SK-N-SH treated with all-trans-retinoic acid at 6 μM for 48 hours (cell line): ENCODE results near the gene NPR1.

ENCODE experiments used
- ATAC-seq: fragments of 200-7000 bp; cut with Tn5 transposase; 3 replicates; pipeline ENCODE4 v1.9.1; 2020; ENCODE audit warnings: mild to moderate bottlenecking, moderate library complexity
- ARNTL ChIP-seq: fragments of 450-650 bp; formaldehyde crosslinking; IDR thresholded peaks from 2 replicates; pipeline ENCODE4 v1.5.0; 2020; ENCODE audit warnings: low read depth, mild to moderate bottlenecking, moderate library complexity, borderline replicate concordance
- BACH2 ChIP-seq: fragments of 250-450 bp; sonication (Bioruptor Pico); IDR thresholded peaks from 2 replicates; pipeline ENCODE4 v1.9.0; 2021; ENCODE audit warnings: mild to moderate bottlenecking, borderline replicate concordance
- CREB5 ChIP-seq: fragments of 250-450 bp; sonication (Bioruptor Pico); IDR thresholded peaks from 2 replicates; pipeline ENCODE4 v1.5.1; 2020; ENCODE audit warnings: low read depth, mild to moderate bottlenecking, moderate library complexity
- CSDC2 ChIP-seq: fragments of 250-450 bp; sonication (Bioruptor Pico); IDR thresholded peaks from 2 replicates; pipeline ENCODE4 v1.5.0; 2020; ENCODE audit warnings: mild to moderate bottlenecking, moderate library complexity
- ESRRG ChIP-seq: fragments of 250-450 bp; sonication (Bioruptor Pico); IDR thresholded peaks from 2 replicates; pipeline ENCODE4 v1.6.1; 2021; ENCODE audit warnings: mild to moderate bottlenecking
- GLIS3 ChIP-seq: fragments of 250-450 bp; sonication (Bioruptor Pico); IDR thresholded peaks from 2 replicates; pipeline ENCODE4 v1.5.0; 2020; ENCODE audit warnings: mild to moderate bottlenecking, moderate library complexity
- ISL1 ChIP-seq: fragments of 250-450 bp; sonication (Bioruptor Pico); IDR thresholded peaks from 2 replicates; pipeline ENCODE4 v2.1.2; 2022; ENCODE audit warnings: mild to moderate bottlenecking, moderate library complexity
- OSR1 ChIP-seq: fragments of 250-450 bp; sonication (Bioruptor Pico); IDR thresholded peaks from 2 replicates; pipeline ENCODE4 v1.8.0; 2022; ENCODE audit warnings: moderate library complexity, mild to moderate bottlenecking, inconsistent platforms
- PATZ1 ChIP-seq: fragments of 250-450 bp; sonication (Bioruptor Pico); IDR thresholded peaks from 2 replicates; pipeline ENCODE4 v1.8.0; 2020; ENCODE audit warnings: mild to moderate bottlenecking, moderate library complexity, borderline replicate concordance
- PPARA ChIP-seq: fragments of 250-450 bp; sonication (Bioruptor Pico); IDR thresholded peaks from 2 replicates; pipeline ENCODE4 v1.5.0; 2020; ENCODE audit warnings: mild to moderate bottlenecking, borderline replicate concordance
- RARB ChIP-seq: fragments of 250-450 bp; sonication (Bioruptor Pico); IDR thresholded peaks from 2 replicates; pipeline ENCODE4 v1.8.0; 2021; ENCODE audit warnings: mild to moderate bottlenecking, moderate library complexity
- SNAI2 ChIP-seq: fragments of 250-450 bp; sonication (Bioruptor Pico); IDR thresholded peaks from 2 replicates; pipeline ENCODE4 v1.5.0; 2020; ENCODE audit warnings: mild to moderate bottlenecking, moderate library complexity
- TCF4 ChIP-seq: fragments of 250-450 bp; sonication (Bioruptor Pico); IDR thresholded peaks from 2 replicates; pipeline ENCODE4 v1.8.0; 2021; ENCODE audit warnings: mild to moderate bottlenecking, moderate library complexity, borderline replicate concordance
- TOX ChIP-seq: fragments of 250-450 bp; sonication (Bioruptor Pico); IDR thresholded peaks from 2 replicates; pipeline ENCODE4 v1.8.0; 2021; ENCODE audit warnings: mild to moderate bottlenecking, moderate library complexity, borderline replicate concordance
- TSHZ2 ChIP-seq: fragments of 250-450 bp; sonication (Bioruptor Pico); IDR thresholded peaks from 2 replicates; pipeline ENCODE4 v1.5.0; 2020; ENCODE audit warnings: mild to moderate bottlenecking, moderate library complexity
- ZC3H10 ChIP-seq: fragments of 250-450 bp; sonication (Bioruptor Pico); IDR thresholded peaks from 2 replicates; pipeline ENCODE4 v1.5.1; 2021; ENCODE audit warnings: mild to moderate bottlenecking, moderate library complexity
- ZFP3 ChIP-seq: fragments of 250-450 bp; sonication (Bioruptor Pico); IDR thresholded peaks from 2 replicates; pipeline ENCODE4 v1.5.0; 2020; ENCODE audit warnings: mild to moderate bottlenecking, moderate library complexity
- ZFP30 ChIP-seq: fragments of 450-650 bp; formaldehyde crosslinking; IDR thresholded peaks from 2 replicates; pipeline ENCODE4 v1.5.0; 2022; ENCODE audit warnings: mild to moderate bottlenecking, moderate library complexity
- ZNF565 ChIP-seq: fragments of 450-650 bp; formaldehyde crosslinking; conservative IDR thresholded peaks from 2 replicates; pipeline ENCODE4 v1.5.0; 2020; ENCODE audit warnings: low read depth, mild to moderate bottlenecking, moderate library complexity
- ZNF70 ChIP-seq: fragments of 450-650 bp; formaldehyde crosslinking; IDR thresholded peaks from 2 replicates; pipeline ENCODE4 v1.5.0; 2020; ENCODE audit warnings: mild to moderate bottlenecking, moderate library complexity
- ZNF8 ChIP-seq: fragments of 450-650 bp; formaldehyde crosslinking; IDR thresholded peaks from 2 replicates; pipeline ENCODE4 v1.5.0; 2020; ENCODE audit warnings: mild to moderate bottlenecking, moderate library complexity
- TF ChIP-seq, protein P1 (sequence below): fragments of 250-450 bp; sonication (Bioruptor Pico); IDR thresholded peaks from 2 replicates; pipeline ENCODE4 v1.8.0; 2021; ENCODE audit warnings: low read depth, mild to moderate bottlenecking, moderate library complexity, borderline replicate concordance
- TF ChIP-seq, protein P2 (sequence below): fragments of 250-450 bp; sonication (Bioruptor Pico); IDR thresholded peaks from 2 replicates; pipeline ENCODE4 v1.5.1; 2021; ENCODE audit warnings: mild to moderate bottlenecking, moderate library complexity

The NPR1 gene

GRCh38 chr1:153696741-153697140, 18.3 kb downstream of the NPR1 start:
- ATAC-seq: no peak
- no peak for TF ChIP-seq TOX (CRISPR knock-in tag)
- TF ChIP-seq ISL1: no peak

DNA sequence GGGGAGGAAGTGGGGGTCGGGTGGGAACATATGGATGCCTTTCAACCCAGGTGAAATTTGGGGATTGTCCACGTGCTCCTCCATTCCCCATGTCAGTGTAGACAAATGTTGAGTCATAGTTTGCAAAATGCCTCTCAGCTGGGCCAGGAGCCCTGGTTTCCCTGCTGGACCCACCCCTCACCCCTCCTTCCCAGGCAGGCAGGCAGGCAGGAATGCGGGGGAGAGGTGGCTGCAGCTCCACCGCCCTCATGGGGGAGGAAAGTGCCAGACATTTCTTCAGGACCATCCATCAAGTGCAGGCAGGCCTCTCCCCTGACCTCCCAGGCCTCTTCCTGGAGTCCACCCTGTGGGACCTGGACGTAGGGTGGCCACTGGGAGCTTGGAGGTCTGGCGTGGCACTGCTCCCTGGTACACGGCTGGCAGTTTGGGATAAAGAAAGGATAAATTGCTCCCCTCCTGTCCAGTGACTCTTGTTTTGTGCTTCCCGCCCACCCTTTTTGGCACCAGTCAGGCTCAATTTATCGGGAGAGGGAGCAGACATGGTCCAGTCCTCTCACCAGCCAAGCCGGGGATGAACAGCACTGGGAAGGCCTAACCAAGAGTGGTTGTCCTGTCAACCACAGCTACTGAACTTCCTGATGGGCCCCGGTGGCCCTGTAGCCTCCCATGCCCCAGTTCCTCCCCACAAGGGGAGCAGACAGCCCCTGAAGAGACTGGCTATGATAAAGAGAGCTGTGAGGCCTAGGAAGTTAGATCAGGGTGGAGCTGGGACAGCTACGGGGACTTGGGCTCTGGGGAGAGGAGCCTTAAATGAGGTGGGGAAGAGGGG, 18.9 kb downstream of the NPR1 start:
- peak; percentile 72 for ATAC-seq
- 0 out of 2 replicates have a peak, but pooled peaks have one; percentile 17 for TF ChIP-seq ISL1
- TF ChIP-seq ZC3H10 (CRISPR knock-in tag): no peak
- TF ChIP-seq ZFP3 (CRISPR knock-in tag): 0 out of 2 replicates have a peak, but pooled peaks have one; percentile 47
- no peak for TF ChIP-seq TCF4 (CRISPR knock-in tag)
- TF ChIP-seq TSHZ2: no peak
- TF ChIP-seq, protein P1, sequence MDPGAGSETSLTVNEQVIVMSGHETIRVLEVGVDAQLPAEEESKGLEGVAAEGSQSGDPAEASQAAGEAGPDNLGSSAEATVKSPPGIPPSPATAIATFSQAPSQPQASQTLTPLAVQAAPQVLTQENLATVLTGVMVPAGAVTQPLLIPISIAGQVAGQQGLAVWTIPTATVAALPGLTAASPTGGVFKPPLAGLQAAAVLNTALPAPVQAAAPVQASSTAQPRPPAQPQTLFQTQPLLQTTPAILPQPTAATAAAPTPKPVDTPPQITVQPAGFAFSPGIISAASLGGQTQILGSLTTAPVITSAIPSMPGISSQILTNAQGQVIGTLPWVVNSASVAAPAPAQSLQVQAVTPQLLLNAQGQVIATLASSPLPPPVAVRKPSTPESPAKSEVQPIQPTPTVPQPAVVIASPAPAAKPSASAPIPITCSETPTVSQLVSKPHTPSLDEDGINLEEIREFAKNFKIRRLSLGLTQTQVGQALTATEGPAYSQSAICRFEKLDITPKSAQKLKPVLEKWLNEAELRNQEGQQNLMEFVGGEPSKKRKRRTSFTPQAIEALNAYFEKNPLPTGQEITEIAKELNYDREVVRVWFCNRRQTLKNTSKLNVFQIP (CRISPR knock-in tag): no peak

DNA sequence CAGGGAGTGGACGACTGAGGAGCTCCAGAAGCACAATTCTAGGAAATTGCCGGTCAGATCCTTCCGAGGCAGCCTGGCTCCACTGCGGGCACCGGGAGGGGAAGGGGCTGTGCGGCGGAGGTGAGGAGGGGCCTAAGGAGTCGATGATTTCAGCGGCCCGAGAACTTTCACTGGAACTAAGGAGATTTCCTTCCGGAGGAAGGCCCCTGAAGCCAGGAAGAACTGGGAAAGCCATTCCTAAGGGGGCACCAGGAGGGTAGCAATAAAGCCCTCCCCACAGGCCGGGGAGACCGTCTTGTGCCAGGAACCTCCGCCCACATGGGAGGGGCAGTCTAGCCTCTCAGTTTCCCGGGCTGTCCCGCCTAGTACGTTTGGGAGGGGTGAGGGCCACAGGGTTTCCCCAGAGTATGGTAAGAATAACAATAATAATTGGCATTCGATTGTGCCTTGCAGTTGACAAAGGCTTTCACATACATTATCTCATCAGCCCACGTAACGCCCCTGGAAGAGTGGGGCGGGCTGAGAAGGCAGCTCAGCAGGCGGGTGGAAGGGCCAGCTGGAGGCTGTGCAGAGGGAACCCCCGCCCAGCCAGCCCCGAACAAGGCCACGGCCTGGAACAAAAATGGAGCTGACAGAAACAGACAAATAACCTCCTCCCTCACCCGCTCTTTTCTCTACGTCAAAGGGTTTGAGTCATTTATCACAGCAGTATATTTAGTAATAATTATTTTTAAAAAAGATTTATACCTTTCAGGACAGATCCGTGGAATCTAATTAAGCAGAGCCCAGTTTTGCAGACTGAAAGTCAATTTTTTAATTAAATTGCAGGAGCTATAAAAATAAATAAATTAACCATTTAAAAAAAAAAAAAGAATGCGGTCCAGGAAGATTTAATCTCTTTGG, 19.8 kb downstream of the NPR1 start:
- ATAC-seq: peak; percentile 48
- TF ChIP-seq ISL1: peak; percentile 68
- no peak for TF ChIP-seq ZNF8
- no peak for TF ChIP-seq ZNF70 (CRISPR knock-in tag)
- peak; percentile 80; the same call in 1 of the 2 replicates for TF ChIP-seq ZC3H10 (CRISPR knock-in tag)
- no peak for TF ChIP-seq ZFP30 (CRISPR knock-in tag)
- TF ChIP-seq, all 23 proteins: peak for 2

DNA sequence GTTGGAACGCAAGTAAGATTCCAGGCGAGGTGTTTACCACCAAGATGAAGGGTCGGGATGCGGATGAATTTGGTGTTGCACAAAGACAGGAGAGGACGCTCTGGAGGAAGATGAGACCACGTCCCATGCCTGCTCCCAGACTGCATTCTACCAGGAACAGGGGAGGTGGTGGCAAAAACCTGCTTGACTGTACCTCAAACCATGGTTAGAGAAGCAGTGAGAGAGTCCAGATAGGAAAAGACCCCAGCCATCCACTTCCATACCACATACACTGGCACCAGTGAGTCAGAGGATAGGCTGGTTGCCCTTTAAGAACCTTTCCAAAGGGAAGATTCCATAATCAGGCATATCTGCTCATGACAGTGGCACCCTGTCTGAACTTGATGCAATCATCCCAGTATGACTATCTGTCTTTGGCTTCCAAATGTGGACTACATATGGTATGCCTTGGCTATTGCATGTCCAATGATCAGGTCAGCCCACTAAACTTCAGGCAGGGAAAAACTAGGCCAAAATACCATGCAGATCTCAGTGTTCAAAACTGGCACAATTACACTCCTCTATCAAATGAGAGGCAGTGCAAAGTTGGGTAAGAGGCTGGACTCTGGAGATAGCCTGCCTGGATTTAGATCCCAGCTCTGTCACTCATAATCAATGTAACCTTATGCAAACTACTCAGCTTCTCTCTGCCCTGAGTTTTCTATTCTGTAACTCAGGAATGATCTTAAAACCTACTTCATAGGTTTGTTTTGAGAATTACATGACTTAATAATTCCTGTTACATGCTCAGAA, 20.6 kb downstream of the NPR1 start:
- peak; percentile 59 for ATAC-seq
- no peak for TF ChIP-seq ZC3H10 (CRISPR knock-in tag)
- no peak for TF ChIP-seq ZNF70 (CRISPR knock-in tag)
- no peak for TF ChIP-seq ISL1
- TF ChIP-seq BACH2 (CRISPR knock-in tag): no peak
- TF ChIP-seq PATZ1 (CRISPR knock-in tag): no peak
- TF ChIP-seq CSDC2 (CRISPR knock-in tag): 0 out of 2 replicates have a peak, but pooled peaks have one; percentile 50
- TF ChIP-seq OSR1 (CRISPR knock-in tag): no peak
- TF ChIP-seq, protein P2, sequence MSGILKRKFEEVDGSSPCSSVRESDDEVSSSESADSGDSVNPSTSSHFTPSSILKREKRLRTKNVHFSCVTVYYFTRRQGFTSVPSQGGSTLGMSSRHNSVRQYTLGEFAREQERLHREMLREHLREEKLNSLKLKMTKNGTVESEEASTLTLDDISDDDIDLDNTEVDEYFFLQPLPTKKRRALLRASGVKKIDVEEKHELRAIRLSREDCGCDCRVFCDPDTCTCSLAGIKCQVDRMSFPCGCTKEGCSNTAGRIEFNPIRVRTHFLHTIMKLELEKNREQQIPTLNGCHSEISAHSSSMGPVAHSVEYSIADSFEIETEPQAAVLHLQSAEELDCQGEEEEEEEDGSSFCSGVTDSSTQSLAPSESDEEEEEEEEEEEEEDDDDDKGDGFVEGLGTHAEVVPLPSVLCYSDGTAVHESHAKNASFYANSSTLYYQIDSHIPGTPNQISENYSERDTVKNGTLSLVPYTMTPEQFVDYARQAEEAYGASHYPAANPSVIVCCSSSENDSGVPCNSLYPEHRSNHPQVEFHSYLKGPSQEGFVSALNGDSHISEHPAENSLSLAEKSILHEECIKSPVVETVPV (CRISPR knock-in tag): no peak
- TF ChIP-seq ZFP3 (CRISPR knock-in tag): peak; percentile 70; the same call in 1 of the 2 replicates
- peak; percentile 36; the same call in 1 of the 2 replicates for TF ChIP-seq ZNF8
- no peak for TF ChIP-seq TCF4 (CRISPR knock-in tag)
- TF ChIP-seq CREB5 (CRISPR knock-in tag): no peak
- TF ChIP-seq ZFP30 (CRISPR knock-in tag): peak; percentile 15; the same call in 1 of the 2 replicates
- no peak for TF ChIP-seq GLIS3
- no peak for TF ChIP-seq ESRRG
- TF ChIP-seq SNAI2 (CRISPR knock-in tag): no peak
- TF ChIP-seq RARB (CRISPR knock-in tag): no peak
- TF ChIP-seq PPARA (CRISPR knock-in tag): no peak
- no peak for TF ChIP-seq TOX (CRISPR knock-in tag)
- TF ChIP-seq ZNF565 (CRISPR knock-in tag): no peak
- TF ChIP-seq ARNTL: no peak
